HG03039 (cell line): ENCODE measurements around the gene GJA10.
"Not testable (repeated sequence)": the region's sequence is repeated elsewhere in the genome, so short reads cannot be mapped to it uniquely, and the experiment has no call there.

Experiments
- ATAC-seq: cut with Tn5 transposase; IDR thresholded peaks from one replicate; pipeline ENCODE4 v1.9.1; 2021; ENCODE audit warnings: mild to moderate bottlenecking, moderate library complexity; ENCODE audit not compliant: unreplicated experiment

GJA10 gene

DNA sequence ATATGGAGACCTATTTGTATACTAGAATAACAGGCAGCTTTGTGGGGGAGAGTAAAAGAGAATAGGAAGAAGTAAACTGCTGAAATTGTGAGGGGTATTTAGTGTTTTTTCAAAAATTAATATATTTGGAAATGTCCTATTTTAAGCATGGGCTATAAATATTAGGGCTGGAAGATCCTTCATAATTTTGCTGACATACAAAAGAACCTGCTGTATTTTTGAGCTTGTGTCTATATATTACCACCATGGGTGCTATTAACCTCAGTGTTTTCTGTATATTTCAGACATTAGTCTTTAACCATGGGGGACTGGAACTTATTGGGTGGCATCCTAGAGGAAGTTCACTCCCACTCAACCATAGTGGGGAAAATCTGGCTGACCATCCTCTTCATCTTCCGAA, at the start of gene GJA10:
Gene GJA10, plus strand, starts transcription at position 301 of the 400 bp plus-strand sequence. Its CDS starts 0 bp downstream, at position 301.
- ATAC-seq: no peak

DNA sequence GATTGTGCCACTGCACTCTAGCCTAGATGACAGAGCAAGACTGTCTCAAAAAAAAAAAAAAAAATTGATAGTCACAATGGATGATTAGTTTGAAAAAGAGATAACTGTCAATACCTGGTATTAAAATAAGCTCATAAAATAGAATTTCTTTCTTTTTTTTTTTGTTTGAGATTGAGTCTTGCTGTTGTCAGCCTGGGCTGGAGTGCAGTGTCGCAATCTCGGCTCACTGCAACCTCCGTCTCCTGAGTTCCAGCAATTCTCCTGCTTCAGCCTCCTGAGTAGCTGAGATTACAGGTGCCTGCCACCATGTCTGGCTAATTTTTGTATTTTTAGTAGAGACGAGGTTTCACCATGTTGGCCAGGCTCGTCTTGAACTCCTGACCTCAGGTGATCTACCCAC, 46.8 kb upstream of the GJA10 start:
- not testable (repeated sequence) for ATAC-seq

DNA sequence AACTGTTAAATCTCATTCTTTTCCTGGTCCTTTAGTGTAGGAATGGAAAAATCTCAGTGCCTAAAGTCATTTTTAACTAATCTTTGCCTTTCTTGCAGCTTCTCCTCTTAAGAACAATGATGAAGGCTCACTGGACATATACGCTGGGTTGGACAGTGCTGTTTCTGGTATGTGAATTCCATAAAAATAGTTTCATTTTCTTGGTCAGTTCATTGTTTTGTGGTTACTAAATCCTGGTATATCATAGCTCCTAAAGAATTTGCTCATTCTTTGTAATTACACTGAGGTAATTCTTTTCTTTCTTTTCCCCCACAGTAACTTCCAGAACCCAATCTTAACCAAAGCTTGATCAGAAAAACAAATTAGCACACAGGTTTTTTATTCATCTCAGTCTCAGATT, 41.2 kb upstream of the GJA10 start:
- no peak for ATAC-seq

DNA sequence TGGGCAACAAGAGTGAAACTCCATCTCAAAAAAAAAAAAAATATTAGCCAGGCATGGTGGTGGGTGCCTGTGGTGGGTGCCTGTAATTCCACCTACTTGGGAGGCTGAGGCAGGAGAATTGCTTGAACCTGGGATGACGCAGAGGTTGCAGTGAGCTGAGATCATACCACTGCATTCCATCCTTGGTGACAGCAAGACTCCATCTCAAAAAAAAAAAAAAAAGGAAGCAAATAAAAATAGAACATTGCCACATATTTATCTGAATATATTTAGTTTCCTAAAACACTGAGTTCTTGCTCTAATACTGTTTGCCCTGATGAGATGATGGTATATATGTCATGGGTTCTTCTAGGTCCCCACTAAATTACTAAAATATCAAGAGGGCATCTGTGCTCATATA, 36.2 kb upstream of the GJA10 start:
- ATAC-seq: no peak

DNA sequence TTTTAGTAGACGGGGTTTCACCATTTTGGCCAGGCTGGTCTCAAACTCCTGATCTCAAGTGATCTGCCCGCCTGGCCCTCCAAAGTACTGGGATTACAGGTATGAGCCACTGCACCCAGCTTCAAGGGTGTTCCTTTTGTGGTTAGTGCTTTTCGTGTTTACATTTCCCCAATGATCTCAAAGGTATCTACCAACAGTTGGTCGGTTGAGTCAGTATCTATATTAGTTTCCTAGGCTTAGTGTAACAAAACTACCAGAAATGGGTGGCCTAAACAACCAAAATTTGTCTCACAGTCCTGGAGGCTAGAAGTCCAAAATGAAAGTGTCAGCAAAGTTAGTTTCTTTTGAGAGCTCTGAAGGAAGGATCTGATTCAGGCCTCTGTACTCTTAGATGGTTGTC, 34.5 kb upstream of the GJA10 start:
- peak; percentile 59 for ATAC-seq

DNA sequence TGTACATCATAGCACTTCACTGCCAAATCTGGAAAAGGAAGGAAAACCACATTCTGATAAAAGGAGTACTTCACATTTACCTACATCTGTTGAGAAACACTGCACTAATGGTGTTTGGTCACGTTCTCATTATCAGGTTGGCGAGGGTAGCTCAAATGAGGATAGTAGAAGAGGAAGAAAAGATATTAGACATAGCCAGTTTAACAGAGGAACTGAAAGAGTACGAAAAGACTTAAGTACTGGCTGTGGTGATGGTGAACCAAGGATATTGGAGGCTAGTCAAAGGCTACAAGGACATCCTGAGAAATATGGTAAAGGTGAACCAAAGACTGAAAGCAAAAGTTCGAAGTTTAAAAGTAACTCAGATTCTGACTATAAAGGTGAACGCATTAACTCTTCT, 32.0 kb upstream of the GJA10 start:
- ATAC-seq: peak; percentile 53

DNA sequence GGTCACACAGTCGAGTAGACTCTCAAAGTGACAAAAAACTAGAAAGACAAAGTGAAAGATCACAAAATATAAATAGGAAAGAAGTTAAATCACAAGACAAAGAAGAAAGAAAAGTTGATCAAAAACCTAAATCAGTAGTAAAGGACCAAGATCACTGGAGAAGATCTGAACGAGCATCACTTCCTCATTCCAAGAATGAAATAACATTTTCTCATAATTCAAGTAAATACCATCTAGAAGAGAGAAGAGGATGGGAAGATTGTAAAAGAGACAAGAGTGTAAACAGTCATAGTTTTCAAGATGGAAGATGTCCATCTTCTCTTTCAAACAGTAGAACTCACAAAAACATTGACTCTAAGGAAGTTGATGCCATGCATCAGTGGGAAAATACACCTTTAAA, 31.6 kb upstream of the GJA10 start:
- ATAC-seq: no peak

DNA sequence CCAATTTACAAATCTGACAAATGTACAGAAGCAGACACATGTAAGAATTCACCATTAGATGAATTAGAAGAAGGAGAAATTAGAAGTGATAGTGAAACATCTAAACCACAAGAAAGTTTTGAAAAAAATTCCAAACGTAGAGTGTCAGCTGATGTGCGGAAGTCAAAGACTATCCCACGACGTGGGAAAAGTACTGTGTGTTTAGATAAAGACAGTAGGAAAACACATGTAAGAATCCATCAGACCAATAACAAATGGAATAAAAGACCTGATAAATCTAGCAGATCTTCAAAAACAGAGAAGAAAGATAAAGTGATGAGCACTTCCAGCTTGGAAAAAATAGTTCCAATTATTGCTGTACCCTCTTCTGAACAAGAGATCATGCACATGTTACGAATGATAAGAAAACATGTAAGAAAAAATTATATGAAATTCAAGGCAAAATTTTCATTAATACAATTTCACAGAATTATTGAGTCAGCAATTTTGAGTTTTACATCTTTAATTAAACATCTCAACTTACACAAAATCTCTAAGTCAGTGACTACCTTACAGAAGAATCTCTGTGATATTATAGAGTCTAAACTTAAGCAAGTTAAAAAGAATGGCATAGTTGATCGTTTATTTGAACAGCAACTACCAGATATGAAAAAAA, 28.1 kb upstream of the GJA10 start:
- no peak for ATAC-seq

DNA sequence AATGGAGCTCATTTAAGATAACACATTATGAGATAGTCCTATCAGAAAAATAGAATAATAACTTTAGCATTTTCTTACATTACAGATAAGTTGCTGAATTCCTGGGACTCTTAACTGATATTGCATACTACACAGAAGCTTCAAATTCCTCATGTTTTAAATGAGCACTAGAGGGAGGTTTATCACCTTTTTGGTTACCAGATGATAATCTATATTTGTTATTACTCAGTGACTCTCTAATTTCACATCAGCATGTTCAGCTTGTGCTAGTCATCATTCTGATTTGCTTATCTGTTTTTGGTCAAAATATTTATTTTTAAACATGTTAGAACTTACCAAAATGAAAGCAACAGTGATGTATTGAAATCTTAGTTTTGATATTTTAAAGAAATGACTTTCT, 20.5 kb upstream of the GJA10 start:
- no peak for ATAC-seq

DNA sequence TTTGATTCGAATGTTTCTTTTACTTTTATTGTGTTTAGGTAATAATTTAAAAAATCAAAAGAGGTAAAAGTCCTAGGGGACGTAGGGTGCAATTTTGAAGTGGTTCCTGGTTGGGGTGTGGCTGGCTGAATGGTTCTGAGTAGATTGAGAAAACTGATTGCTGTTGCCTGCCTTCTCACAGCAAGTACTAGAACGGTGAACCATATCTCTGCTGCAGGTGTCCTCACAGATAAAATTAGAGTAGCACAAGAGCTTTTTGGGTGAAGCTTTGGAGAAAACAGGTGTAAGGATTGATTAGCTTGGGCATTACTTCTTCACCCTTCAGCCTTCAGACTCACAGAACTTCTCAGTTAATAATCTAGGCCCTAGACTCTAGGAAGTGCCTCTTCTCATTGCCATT, 19.8 kb upstream of the GJA10 start:
- no peak for ATAC-seq

DNA sequence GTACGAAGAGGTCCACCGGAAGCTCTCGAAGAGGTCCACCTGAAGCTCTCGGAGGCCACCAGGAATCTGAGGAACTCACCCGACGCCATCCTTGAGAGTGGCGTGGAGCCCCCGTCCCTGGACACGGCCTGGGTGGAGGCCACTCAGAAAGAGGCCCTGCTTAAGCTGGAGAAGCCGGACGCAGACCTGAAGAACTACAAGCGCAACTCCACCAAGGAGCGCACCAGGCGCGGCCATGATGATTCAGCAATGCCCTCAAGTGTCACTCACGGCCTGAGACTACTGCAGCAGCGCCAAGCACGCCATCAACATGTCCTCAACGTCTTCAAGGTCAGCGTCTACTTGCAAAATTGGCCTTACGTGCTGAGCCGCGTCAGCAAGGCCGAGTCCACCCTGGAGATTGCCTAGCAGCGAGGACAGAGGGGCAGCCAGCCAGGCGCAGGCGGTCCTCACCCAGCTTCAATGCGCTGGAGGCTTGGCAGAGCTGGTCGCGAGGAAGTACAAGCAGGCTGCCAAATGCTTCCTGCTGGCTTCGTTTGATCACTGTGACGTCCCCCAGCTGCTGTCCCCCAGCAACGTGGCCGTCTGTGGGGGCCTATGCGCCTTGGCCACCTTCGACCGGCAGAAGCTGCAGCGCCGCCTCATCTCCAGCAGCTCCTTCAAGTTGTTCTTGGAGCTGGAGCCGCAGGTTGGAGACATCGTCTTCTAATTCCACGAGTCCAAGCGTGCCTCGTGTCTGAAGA, 7.7 kb upstream of the GJA10 start:
- no peak for ATAC-seq

DNA sequence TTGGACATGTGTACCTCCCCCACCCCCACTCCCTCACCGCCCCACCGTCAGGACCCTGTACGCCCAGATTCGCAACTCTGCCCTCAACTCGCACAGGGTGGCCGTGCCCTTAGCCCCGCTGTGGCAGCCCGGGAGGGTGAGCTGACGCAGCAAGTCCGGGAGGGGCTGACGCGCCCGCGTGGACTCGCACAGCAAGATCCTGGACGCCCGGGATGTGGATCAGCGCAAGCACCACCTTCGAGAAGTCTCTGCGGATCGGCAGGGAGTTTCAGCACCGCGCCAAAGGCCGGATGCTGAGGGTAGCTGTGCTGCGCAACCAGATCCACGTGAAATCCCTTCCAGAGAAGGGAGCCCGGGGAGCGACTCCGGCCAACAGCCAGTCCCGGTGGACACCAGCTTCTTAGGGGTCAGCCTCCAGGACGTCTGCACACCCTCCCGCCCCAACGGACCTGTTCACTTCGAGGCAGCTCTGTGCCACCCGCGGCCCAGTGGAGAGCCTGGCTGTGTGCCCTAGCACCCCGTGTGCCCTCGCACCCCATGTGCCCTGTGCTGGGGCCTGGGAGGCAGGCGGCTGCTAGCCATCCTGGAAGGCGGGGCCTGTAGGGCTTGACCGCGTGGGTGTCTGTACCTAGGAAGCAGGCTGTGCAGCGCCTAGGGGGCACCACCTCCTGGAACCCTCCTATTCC, 6.7 kb upstream of the GJA10 start:
- ATAC-seq: no peak

DNA sequence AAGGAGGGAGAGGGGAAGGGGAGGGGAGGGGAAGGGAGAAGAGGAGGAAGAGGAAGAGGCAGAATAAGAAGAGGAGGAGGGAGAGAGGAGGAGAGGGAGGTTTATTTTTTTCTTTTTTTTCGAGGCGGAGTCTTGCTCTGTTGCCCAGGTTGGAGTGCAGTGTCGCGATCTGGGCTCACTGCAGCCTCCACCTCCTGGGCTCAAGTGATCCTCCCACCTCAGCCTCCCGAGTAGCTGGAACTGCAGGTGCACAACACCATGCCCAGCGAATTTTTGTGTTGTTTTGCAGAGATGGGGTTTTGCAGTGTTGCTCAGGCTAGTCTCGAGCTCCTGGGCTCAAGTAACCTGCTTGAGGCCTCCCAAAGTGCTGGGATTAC, 6.1 kb upstream of the GJA10 start:
- no peak for ATAC-seq

DNA sequence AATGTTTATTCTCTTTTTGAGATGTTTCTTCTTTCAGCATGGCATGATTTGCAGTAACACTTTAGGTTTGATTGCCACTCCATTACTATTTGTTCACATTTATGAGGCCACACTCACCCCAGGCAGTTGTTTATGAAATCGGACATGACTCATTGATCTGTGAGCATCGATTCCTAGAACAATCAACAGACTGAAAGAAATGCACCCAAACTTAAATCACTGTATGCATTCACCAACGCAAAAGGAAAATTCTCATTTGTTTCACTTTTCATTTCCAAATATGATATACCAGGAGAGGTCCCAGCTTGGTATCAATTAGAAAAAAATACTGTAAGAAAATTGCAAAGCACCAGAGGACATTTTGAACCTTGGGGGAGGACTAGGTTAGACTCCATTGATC, 5.4 kb upstream of the GJA10 start:
- ATAC-seq: no peak

DNA sequence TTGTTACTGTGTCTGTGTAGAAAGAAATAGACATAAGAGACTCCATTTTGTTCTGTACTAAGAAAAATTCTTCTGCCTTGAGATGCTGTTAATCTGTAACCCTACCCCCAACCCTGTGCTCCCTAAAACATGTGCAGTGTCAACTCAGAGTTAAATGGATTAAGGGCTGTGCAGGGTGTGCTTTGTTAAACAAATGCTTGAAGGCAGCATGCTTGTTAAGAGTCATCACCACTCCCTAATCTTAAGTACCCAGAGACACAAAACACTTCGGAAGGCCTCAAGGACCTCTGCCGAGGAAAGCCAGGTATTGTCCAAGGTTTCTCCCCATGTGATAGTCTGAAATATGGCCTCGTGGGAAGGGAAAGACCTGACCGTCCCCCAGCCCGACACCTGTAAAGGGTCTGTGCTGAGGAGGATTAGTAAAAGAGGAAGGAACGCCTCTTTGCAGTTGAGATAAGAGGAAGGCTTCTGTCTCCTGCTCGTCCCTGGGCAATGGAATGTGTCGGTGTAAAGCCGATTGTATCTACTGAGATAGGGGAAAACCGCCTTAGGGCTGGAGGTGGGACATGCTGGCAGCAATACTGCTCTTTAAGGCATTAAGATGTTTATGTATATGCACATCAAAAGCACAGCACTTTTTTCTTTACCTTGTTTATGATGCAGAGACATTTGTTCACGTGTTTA, 3.3 kb upstream of the GJA10 start:
- ATAC-seq: not testable (repeated sequence)

DNA sequence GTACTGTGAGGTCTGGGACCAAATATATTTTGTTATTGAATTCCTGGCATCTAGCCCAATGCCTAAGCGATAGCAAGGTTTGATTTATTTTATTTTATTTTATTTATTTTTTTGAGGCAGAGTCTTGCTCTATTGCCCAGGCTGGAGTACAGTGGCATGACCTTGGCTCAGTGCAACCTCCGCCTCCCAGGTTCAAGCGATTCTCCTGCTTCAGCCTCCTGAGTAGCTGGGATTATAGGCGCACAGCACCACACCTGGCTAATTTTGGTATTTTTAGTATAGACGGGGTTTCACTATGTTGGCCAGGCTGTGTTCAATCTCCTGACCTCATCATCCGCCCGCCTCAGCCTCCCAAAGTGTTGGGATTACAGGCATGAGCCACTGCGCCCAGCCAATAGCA, 1.7 kb upstream of the GJA10 start:
- not testable (repeated sequence) for ATAC-seq

DNA sequence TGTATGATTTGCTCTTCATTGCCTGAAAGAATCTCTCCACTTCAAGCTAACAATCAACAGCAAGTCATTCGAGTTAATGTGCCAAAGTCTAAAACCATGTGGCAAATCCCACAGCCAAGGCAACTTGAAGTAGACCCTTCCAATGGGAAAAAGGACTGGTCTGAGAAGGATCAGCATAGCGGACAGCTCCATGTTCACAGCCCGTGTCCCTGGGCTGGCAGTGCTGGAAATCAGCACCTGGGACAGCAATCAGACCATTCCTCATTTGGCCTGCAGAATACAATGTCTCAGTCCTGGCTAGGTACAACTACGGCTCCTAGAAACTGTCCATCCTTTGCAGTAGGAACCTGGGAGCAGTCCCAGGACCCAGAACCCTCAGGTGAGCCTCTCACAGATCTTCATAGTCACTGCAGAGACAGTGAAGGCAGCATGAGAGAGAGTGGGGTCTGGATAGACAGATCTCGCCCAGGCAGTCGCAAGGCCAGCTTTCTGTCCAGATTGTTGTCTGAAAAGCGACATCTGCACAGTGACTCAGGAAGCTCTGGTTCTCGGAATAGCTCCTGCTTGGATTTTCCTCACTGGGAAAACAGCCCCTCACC, 1.1 kb downstream of the GJA10 start:
- ATAC-seq: no peak

DNA sequence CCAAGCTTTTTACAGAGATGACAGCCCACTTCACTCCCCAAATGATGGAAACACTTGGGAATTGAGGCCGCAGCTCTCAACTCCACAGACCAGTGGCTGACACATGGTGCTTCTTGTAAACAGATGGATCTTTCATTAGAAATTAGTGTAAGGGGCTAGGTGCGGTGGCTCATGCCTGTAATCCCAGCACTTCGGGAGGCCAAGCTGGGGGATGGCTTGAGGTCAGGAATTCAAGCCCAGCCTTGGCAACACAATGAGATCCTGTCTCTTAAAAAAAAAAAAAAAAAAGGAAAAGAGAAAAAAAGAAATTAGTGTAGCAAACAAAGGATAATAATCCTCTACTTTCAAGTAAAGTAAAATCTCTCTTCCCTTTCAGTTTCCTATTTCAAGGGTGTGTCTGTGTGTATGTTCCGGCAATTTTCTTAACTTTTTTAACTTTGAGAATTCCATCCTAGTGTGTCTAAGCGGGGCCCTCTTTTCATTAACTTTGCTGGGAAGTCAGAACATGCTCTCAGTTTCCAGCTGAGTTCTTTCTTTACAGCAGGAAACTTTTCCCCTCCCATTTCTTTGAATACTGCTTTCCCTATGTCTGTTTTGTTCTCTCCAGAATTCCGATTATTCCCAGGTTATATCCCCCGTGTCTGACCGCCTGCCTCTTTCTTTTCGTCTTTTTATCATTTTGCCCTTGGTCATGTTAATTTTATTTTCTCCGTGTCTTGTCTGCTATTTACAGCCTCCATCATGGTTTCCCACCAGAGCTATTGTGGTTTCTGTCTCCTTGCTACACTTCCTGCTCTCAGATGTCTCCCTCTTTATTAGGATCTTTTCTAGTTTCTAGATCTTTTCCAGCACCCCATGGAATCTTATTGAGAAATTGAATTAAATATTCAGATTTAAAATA, 16.0 kb downstream of the GJA10 start:
- ATAC-seq: not testable (repeated sequence)

DNA sequence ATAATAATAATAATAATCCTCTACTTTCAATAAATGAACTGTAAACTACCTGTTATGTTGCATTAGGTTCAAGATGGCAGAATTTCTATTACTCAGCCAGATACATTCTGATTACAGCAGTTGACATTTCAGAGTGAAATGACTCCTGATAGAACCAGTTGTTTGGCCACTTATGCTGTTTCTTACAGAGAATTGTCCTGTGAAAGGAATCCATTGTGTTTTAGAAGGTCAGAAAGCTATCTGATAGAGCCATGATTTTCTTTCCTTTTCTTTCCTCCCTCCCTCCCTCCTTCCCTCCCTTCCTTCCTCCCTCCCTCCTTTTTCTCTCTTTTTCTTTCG, 16.6 kb downstream of the GJA10 start:
- ATAC-seq: no peak
